GM12874 (cell line): ENCODE measurements around the gene MCU.

Source experiments
- TF ChIP-seq, protein P1 (sequence below): IDR thresholded peaks from 2 replicates; pipeline ENCODE4 v1.5.1; 2011; ENCODE audit warnings: low read depth, mild to moderate bottlenecking, control low read depth, low read length, moderate library complexity; ENCODE audit not compliant: insufficient read depth

Gene MCU

DNA sequence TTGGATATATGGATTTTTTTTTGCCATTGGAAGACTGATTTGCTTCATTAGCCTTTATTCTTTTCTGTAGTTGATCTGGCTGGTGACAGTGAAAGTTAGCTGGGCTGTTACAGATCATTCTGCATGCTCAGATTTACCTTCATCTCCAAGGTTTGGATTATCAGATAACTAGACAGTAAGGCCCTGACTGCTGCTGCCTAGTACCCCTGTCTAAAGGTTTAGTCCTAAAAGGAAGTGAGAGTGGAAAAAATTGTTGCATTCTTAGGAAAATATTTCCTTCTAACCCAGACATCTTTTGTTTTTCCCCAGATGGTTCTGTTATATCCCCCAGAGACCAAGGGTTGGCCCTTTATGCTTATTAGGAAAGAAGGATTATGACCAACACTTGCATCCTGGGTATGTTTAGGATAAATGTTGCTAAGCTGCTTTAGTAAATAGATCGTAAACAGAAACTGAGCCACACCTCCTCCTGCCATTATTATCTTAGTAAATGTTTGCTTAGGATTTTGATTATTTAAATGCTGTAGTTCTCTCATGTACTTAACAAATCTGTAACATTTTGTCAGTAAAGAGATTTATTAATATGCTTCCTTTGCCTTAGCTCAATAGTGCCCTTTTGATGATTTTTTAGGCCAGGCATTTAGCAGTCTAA is 44.4 kb downstream of the MCU start:
- TF ChIP-seq, protein P1, sequence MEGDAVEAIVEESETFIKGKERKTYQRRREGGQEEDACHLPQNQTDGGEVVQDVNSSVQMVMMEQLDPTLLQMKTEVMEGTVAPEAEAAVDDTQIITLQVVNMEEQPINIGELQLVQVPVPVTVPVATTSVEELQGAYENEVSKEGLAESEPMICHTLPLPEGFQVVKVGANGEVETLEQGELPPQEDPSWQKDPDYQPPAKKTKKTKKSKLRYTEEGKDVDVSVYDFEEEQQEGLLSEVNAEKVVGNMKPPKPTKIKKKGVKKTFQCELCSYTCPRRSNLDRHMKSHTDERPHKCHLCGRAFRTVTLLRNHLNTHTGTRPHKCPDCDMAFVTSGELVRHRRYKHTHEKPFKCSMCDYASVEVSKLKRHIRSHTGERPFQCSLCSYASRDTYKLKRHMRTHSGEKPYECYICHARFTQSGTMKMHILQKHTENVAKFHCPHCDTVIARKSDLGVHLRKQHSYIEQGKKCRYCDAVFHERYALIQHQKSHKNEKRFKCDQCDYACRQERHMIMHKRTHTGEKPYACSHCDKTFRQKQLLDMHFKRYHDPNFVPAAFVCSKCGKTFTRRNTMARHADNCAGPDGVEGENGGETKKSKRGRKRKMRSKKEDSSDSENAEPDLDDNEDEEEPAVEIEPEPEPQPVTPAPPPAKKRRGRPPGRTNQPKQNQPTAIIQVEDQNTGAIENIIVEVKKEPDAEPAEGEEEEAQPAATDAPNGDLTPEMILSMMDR, result no peak

DNA sequence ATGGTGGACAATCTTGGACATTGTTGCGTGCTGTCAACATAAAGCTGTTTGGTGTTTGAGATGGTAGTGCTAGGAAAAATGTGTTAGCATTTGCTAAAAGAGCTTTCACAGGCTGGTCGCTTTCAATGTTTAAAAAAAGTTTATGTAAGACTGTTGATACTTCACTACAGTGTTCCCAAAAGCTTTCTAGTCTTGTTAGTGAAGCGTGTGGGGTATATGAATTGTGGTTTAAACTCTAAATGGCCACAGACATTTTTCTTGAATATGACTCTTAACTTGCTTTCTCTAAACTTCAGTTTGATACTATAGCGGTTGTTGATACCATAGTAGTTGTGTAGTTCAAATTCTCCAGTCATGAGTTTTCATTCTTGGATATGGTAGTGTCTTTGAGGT is 44.9 kb downstream of the MCU start:
- TF ChIP-seq, protein P1, result no peak

DNA sequence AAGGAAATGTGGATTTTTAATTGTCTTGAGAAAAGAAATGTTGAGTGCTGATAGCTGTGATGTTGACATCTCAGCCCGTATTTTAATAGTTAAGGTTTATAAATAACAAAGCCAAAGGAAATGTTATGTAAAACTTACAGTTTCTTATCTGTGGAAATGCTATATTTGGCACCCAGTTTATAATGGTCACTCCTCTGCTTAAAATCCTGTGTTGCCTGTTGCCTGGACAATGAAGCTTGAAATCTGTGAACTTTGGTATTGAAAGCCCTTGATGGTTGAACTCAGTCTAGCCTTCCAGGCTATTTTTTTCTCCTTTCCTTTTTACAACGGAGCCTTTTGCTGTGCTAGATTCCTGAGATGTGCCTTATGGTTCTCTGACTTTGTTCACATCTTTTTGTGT is 46.5 kb downstream of the MCU start:
- TF ChIP-seq, protein P1, result no peak

GRCh38 chr10:72740528-72740927 is 48.6 kb downstream of the MCU start:
- TF ChIP-seq, protein P1, result no peak

GRCh38 chr10:72742092-72742491 is 50.1 kb downstream of the MCU start:
- TF ChIP-seq, protein P1, result no peak

DNA sequence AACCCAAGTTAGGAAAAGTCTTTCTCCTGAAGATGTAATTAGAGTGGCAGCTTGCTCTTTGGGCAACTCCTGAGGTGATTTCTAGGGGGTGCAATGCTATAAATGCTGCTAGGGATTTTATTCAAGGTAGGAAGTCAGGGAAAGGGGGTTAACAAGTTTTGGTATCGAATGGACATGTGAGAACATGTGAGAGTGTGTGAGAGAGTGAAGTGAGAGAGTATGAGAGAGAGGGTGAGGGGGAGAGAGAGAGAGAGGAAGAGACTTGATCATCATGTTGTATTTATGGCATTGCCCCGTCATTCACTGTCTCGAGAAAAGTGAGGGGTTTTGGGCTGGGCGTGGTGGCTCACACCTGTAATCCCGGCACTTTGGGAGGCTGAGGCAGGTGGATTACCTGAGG is 50.9 kb downstream of the MCU start:
- TF ChIP-seq, protein P1, result no peak

- TF ChIP-seq, protein P1, result no peak
Observed at GRCh38 chr10:72744566-72744965, 52.6 kb downstream of the MCU start.
